K562 (cell line): Measurements from ENCODE around the gene RGS9BP.

ENCODE experiments used
- ARID3A ChIP-seq: IDR thresholded peaks from 2 replicates; pipeline ENCODE4 v1.6.1; 2012; ENCODE audit warnings: low read depth, low read length, improper control_type of control experiment, borderline replicate concordance
- BCLAF1 ChIP-seq, 2 experiments: fragments of 450-650 bp in 1 of 2; IDR thresholded peaks; 2 replicates each; pipeline ENCODE4 v1.6.1; 2011 to 2017; ENCODE audit warnings: low read depth in 2 of 2, antibody characterized with exemption in 1 of 2, borderline replicate concordance in 1 of 2, low read length in 1 of 2, mild to moderate bottlenecking in 1 of 2, mixed read lengths in 1 of 2; ENCODE audit not compliant: control insufficient read depth in 1 of 2
- CBX5 ChIP-seq: IDR thresholded peaks from 2 replicates; pipeline ENCODE4 v1.6.1; 2014; ENCODE audit warnings: low read depth, borderline replicate concordance
- CTCF ChIP-seq, 3 experiments: IDR thresholded peaks in 2 of 3; conservative IDR thresholded peaks in 1 of 3; 2 replicates each; pipeline ENCODE4 v1.5.1; 2011 to 2012; ENCODE audit warnings: low read length in 3 of 3, mild to moderate bottlenecking in 3 of 3, control low read depth in 2 of 3, improper control_type of control experiment in 1 of 3, inconsistent platforms in 1 of 3, low read depth in 1 of 3, mixed read lengths in 1 of 3, moderate library complexity in 1 of 3; ENCODE audit not compliant: insufficient read depth in 2 of 3
- E2F1 ChIP-seq: sonication (generic); formaldehyde crosslinking; IDR thresholded peaks from 2 replicates; pipeline ENCODE4 v1.8.1; 2023; ENCODE audit warnings: mild to moderate bottlenecking, missing genetic modification reagents, moderate library complexity
- ELF1 ChIP-seq: fragments of 200-800 bp; sonication (Bioruptor generic); IDR thresholded peaks from 2 replicates; pipeline ENCODE4 v1.6.1; 2016; ENCODE audit warnings: missing genetic modification characterization, missing compliant biosample characterization
- EP300 ChIP-seq: IDR thresholded peaks from 2 replicates; pipeline ENCODE4 v1.6.1; 2012; ENCODE audit warnings: low read length, improper control_type of control experiment
- EZH2 ChIP-seq: IDR thresholded peaks from 2 replicates; pipeline ENCODE4 v1.6.1; 2012; ENCODE audit warnings: low read depth, mild to moderate bottlenecking, inconsistent platforms, low read length, borderline replicate concordance
- MAFK ChIP-seq: IDR thresholded peaks from 2 replicates; pipeline ENCODE4 v1.6.1; 2011; ENCODE audit warnings: low read length, improper control_type of control experiment
- TAF1 ChIP-seq: IDR thresholded peaks from 2 replicates; pipeline ENCODE4 v1.6.1; 2011; ENCODE audit warnings: mild to moderate bottlenecking, low read length, moderate library complexity; ENCODE audit not compliant: insufficient read depth, control insufficient read depth, severe bottlenecking; ENCODE audit errors: extremely low read depth
- UBTF ChIP-seq, 2 experiments: IDR thresholded peaks; 2 replicates each; pipeline ENCODE4 v1.6.1; 2012; ENCODE audit warnings: improper control_type of control experiment in 2 of 2, low read depth in 2 of 2, low read length in 2 of 2, borderline replicate concordance in 1 of 2
- ZNF24 ChIP-seq: fragments of 450-650 bp; IDR thresholded peaks from 2 replicates; pipeline ENCODE4 v1.6.1; 2016
- ZNF785 ChIP-seq: fragments of 250-450 bp; sonication (Bioruptor Pico); IDR thresholded peaks from 2 replicates; pipeline ENCODE4 v1.4.0; 2020; ENCODE audit warnings: mild to moderate bottlenecking

GRCh38 chr19:32672841-32673240 is 2.8 kb upstream of the RGS9BP start:
- TF ChIP-seq EP300 = no peak
- TF ChIP-seq MAFK = no peak
- TF ChIP-seq UBTF (IDR thresholded peaks at IDR 0.05; ENCODE audit: borderline replicate concordance in 1 of 2, low read depth in 2 of 2, low read length in 2 of 2) = no peak
- TF ChIP-seq ELF1 = no peak
- no peak for TF ChIP-seq E2F1 (CRISPR knock-in tag)
- TF ChIP-seq CTCF (IDR thresholded peaks at IDR 0.05 in 2 of 3, conservative IDR thresholded peaks at IDR 0.05 in 1 of 3; ENCODE audit: insufficient read depth in 2 of 3, low read depth in 1 of 3, low read length in 3 of 3) = no peak
- TF ChIP-seq ZNF785 = no peak
- no peak for TF ChIP-seq ARID3A
- no peak for TF ChIP-seq BCLAF1 (IDR thresholded peaks at IDR 0.05; ENCODE audit: borderline replicate concordance in 1 of 2, control insufficient read depth in 1 of 2, low read depth in 2 of 2, low read length in 1 of 2)
- TF ChIP-seq CBX5 = no peak
- TF ChIP-seq TAF1 = no peak
- no peak for TF ChIP-seq ZNF24
- no peak for TF ChIP-seq EZH2
